AG09309 (cell line): ENCODE data around the gene TMPRSS9.

Source experiments
- DNase-seq: peaks from one replicate; pipeline ENCODE4 v3.0.0-alpha.2; 2010; ENCODE audit warnings: low read depth
- H3K4me3 ChIP-seq: 2 replicates; pipeline ENCODE4 v1.5.1; 2011; ENCODE audit warnings: mild to moderate bottlenecking, low read depth, low read length, moderate library complexity; ENCODE audit not compliant: control insufficient read depth
- TF ChIP-seq, protein P1 (sequence below): IDR thresholded peaks from 2 replicates; pipeline ENCODE4 v1.5.1; 2011; ENCODE audit warnings: mild to moderate bottlenecking, low read depth, low read length, inconsistent platforms; ENCODE audit not compliant: insufficient read depth, control insufficient read depth; ENCODE audit errors: missing control alignments

TMPRSS9 gene

GRCh38 chr19:2359992-2360685, at the start of gene TMPRSS9:
TMPRSS9 (plus strand) TSS chr19:2360265; CDS start chr19:2389786, 29,521 bp downstream.
- no peak for DNase-seq
- H3K4me3 ChIP-seq: no peak within 1 kb of the TSS
- TF ChIP-seq, protein P1, sequence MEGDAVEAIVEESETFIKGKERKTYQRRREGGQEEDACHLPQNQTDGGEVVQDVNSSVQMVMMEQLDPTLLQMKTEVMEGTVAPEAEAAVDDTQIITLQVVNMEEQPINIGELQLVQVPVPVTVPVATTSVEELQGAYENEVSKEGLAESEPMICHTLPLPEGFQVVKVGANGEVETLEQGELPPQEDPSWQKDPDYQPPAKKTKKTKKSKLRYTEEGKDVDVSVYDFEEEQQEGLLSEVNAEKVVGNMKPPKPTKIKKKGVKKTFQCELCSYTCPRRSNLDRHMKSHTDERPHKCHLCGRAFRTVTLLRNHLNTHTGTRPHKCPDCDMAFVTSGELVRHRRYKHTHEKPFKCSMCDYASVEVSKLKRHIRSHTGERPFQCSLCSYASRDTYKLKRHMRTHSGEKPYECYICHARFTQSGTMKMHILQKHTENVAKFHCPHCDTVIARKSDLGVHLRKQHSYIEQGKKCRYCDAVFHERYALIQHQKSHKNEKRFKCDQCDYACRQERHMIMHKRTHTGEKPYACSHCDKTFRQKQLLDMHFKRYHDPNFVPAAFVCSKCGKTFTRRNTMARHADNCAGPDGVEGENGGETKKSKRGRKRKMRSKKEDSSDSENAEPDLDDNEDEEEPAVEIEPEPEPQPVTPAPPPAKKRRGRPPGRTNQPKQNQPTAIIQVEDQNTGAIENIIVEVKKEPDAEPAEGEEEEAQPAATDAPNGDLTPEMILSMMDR: no peak

DNA sequence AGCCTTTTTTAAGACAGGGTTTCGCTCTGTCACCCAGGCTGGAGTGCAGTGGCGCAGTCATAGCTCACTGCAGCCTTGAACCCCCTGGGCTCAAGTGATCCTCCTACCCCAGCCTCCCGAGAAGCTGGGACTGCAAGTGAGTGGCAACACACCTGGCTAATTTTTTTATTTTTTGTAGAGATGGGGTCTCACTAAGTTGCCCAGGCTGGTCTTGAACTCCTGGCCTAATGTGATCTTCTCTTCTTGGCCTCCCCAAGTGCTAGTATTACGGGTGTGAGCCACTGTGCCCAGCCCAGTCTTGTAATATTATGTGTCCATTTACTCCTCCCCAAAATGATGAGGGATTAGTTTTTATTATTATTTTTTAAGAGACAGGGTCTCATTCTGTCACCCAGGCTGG, 49.0 kb upstream of the TMPRSS9 start:
- TF ChIP-seq, protein P1: no peak
- no peak for DNase-seq
- H3K4me3 ChIP-seq: no peak overlapping the region

- no peak overlapping the region for H3K4me3 ChIP-seq
- TF ChIP-seq, protein P1: no peak
- DNase-seq: no peak
Observed at GRCh38 chr19:2312820-2313501, 47.1 kb upstream of the TMPRSS9 start.

- TF ChIP-seq, protein P1: no peak
Observed at GRCh38 chr19:2315121-2315817, 44.8 kb upstream of the TMPRSS9 start.

GRCh38 chr19:2315818-2316353, 44.2 kb upstream of the TMPRSS9 start:
- TF ChIP-seq, protein P1: peak; percentile 76
- H3K4me3 ChIP-seq: no peak overlapping the region
- no peak for DNase-seq

More at GRCh38 chr19:2315121-2315817, 44.8 kb upstream of the TMPRSS9 start:
- H3K4me3 ChIP-seq: no peak overlapping the region
- no peak for DNase-seq

- DNase-seq: no peak
- TF ChIP-seq, protein P1: no peak
- no peak overlapping the region for H3K4me3 ChIP-seq
Observed at GRCh38 chr19:2317300-2317699, 42.8 kb upstream of the TMPRSS9 start.
